Measurements from ENCODE around the gene P2RY11.

P2RY11 gene

DNA sequence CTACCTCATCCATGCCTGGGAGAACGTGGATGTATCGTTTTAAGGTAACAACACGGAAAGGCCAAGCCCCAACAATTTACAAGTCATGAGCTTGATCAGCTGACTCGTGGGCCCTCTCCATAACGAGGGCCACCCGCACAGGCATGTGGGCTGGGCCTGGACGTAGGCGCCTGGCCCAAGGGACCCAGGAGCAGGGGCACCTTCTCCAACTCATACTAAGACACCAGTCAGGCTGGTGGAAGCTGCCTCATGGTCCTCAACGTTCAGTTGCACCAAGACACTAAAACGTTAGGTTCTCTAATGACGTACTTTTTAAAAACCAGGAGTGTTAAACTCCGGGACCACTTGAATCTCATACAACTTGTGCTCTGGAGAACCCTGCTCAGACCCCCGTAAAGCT is 30.0 kb downstream of the P2RY11 start:
- no peak for DNase-seq (ENCODE audit: low read depth)

DNA sequence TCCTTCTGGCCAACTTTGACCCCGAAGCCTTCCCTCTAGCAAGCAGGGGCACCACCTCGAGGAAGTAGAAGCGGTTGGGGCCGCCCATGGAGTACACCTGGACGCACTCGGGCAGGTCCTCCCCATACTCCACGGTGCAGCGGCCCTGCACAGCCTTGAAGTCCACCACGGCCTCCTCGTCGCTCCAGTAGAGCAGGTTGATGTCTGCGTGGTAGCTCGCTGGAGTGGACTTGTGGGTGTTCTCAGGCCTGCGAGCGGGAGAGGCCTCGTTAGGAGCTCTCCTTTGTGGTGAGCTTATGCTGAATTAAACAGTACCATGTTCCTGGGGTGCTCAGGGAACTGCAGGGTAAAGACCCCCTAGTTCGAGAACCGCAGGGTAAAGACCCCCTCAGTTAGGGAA is 30.5 kb downstream of the P2RY11 start:
- no peak for DNase-seq (ENCODE audit: low read depth)

DNA sequence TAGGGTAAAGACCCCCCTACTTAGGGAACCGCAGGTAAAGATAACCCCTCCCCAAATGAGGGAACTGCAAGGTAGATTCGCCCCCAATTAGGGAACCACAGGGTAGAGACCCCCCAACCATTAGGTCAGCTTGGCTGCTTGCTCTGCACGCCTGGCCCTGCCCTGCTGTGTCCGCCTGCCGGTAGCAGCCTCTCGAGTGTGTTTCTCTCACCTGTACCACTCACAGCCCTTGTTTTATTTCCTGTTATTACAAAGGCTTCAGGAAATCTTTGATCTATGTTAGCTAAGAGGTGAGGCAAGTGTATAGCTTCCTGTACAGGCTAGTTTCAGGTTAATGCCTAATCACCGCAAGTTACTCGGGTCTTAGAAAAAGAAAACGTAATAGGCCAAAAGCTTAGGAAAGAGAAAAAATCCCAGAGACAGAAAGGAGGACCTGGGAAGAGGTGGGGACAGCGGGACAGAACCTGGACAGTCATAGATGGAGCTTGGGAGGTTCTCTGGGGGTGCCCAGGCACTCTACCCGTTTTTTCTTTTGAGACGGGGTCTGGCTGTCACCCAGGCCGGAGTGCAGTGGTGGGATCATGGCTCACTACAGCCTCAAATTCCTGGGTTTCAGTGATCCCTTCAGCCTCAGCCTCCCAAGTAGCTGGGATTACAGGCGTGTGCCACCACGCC is 31.3 kb downstream of the P2RY11 start:
- DNase-seq (ENCODE audit: low read depth), result peak; percentile 42

DNA sequence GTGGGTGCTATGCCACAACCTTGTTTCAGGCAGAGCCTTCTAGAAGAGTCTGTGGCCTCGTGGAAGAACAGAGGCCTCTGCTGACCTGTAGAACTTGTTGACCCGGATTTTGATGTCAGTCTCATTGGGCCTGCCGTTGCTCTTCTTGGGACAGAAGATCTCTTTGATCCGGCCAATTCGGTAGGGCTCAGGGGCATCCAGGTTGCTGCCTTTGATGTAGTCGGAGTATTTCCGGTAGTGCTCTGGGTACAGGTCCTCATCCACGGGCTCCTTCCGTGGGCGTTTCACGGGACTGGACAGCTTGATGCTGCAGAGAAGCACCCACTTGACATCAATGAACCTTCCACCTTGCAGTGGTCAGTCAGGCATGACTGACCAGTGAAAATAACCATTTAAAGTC is 32.2 kb downstream of the P2RY11 start:
- no peak for DNase-seq (ENCODE audit: low read depth)

DNA sequence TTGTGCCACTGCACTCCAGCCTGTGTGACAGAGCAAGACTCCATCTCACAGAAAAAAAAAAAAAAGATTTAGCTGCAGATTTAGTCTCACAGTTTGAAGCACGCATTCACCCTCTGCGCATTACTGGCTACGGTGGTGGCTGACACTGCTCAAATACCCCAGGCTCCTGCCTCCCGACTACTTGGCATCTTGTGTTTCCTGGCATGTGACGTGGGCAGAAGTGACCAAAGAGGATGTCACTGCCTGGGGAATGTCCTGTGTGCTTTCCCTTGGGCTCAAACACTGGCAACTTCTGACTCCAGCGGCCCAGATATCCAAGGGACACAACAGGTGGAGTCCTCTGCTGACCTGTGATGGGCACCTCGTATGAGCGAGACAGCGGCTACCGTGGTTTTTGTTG is 32.9 kb downstream of the P2RY11 start:
- DNase-seq (ENCODE audit: low read depth), result no peak

DNA sequence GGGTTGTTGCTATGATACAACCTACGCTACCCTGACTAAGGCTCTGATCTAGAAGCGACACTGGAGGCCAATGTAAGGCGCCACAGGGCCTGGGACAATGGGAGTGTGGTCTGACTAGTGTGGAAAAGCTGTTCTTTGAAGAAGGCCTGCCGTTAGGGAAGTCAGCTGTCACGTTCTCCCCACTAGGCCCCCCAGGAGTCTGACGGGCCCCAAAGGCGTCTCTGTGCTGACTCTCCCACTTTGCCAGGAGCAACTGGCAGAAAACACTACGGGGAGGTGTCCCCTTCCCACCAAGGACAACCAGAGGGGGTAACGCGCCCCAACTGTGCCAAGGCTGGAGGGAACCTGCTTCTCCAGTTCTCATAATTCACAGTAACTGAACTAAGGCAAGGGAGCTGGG is 33.5 kb downstream of the P2RY11 start:
- no peak for DNase-seq (ENCODE audit: low read depth)

DNA sequence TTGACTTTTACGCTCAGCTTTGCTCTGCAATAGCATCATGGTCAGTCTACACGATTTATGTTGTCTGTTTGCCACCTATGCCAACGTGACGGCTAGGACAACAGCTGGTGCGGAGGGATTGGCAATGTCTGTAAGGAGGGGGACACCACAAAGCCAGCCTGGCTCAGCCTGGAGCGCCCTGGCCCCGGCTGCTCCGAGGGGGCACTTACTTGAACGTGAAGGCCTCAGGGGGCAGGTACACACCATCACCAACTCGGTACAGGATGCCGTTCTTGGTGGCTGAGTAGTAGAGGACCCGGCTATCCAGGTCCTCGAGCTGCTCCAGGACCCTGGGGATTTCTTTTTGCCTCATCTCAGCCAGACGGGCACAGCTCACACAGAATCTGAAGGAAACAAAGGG is 34.6 kb downstream of the P2RY11 start:
- DNase-seq (ENCODE audit: low read depth), result no peak

DNA sequence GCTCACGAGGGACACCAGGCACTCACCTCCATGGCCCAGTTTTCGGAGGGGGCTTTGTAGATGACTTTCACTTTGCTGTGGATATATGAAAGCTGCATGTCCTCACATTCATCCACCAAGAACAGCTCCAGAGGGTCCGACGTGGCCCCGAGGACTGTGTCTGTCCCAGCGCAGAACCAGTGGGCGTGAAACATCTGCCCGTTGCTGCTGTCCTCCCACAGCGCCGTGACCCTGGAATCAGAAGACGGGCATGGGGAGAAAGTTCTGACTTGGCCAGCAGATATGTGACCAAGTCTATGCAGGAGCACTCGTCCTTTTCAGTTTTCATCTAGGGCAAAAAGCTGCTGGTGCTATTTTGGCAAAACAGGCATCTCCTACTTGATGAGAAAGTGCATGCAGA is 37.9 kb downstream of the P2RY11 start:
- DNase-seq (ENCODE audit: low read depth), result no peak

DNA sequence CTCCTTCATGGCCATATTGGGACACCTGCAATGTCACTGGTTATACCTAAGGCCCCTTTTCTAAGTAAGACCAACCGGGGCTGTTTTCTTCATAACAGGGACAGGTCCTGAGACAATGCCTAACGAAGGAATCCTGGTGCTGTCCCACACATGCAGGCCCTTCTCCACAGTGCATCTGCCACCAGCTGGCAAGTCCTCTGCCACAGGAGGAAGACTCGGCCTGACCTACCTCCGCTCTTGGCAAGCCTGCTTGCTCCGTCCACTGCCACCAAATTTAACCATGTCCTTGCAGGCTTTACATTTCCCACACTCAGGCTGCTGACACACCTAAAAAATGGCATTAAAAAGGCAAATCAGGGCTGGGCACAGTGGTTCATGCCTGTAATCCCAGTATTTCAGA is 40.0 kb downstream of the P2RY11 start:
- no peak for DNase-seq (ENCODE audit: low read depth)

DNA sequence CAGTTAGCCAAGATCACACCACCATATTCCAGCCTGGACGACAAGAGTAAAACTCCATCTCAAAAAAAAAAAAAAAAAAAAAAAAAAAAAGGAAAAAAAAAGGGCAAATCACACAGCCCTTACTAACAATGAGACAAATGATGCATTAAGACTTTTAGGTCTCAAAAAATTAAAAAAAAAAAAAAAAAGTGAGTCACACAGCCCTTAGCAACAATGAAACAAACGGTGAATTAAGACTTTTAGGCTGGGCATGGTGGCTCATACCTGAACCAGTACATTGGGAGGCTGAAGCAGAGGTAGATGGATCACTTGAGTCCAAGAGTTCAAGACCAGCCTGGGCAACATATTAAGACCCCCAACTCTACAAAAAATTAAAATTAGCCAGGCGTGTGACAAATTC is 40.6 kb downstream of the P2RY11 start:
- no peak for DNase-seq (ENCODE audit: low read depth)

DNA sequence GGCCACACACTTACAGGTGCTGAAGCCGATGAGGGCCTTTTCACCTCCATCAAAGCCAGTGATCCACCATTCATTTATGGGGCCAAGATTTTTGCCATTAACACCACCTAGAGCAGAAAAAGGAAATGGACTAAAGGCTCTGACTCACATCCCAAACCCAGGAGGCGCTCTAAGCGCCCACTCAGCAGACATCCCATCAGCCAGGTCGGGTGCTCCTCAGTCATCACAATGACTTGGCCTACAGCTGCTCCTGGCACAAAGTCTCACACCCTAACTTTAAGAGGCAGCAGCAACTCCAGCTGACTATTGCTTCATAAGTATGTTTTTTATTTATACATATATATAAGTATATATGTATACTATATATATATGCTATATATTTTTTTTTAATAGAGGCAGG is 44.3 kb downstream of the P2RY11 start:
- DNase-seq (ENCODE audit: low read depth), result no peak

DNA sequence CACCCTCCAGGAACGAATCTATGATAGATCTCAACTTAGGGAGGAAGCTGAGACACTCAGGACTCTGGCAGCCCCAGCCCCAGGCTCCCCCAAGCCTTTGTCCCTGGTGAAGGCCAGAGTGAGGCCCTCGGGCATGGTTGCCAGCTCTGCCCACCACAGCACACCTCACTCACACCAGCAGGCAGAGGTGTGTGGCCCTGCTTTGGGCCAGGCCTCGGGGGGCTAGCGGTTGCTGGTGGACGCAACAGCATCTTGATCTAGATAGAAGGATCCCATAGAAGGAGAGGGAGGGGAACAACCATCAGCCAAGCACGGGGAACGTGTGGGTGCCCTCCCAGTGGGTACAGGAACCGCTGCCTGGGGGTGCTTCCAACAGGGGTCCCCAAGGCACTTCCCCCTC is 46.6 kb downstream of the P2RY11 start:
- no peak for DNase-seq (ENCODE audit: low read depth)

DNA sequence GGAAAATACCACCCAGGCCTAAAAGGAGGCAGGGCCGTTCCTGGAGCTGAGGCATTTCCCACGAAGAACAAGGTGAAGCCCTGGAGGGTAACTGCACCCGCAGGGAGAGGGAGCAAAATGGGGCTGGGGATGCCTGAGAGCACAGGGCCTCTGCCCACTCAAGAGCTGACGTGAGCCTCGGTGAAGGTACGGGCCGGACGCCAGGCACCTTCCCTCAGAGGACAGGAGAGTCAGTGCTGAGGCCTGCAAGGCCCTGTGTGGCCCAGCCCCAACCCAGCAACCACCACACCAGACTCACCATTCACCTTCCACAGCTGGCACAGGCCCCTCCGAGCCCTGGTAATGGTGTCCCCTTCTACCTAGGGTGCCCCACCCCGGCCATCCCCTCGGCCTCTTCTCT is 47.0 kb downstream of the P2RY11 start:
- no peak for DNase-seq (ENCODE audit: low read depth)

DNA sequence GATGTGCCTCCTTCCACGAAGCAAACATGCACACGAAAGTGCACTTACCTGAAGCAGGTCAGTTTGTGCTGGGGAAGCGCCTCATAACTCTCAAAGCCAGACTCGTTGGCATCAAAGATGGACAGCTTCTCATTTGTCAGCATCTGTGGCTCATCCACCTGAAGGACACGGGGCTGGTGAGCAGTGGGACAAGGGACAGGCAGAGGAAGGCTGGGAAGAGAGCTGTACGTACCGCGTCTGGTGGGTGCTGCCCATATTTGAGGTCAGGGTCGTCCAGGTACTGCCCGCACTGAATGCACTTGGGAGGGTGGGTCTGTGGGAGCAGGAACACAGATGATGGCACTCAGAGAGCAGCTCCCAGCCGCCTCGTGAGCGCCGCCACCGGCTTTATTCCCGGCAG is 48.1 kb downstream of the P2RY11 start:
- DNase-seq (ENCODE audit: low read depth), result no peak

DNA sequence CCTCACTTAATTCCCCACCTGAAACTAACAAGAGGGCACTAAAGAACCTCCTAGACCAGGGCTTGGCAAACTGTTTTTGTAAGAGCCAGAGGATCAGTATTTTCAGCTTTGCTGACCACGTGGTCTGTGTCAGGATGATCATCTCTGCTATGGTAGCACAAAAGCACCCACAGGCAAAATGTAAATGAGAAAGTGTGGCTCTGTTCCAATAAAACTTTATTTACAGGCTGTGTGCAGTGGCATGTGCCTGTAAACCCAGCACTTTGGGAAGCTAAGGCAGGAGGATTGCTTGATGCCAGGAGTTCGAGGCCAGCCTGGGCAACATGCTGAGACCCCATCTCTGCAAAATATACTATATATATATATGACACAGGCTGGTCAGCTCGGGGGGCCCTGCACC is 52.0 kb downstream of the P2RY11 start:
- no peak for DNase-seq (ENCODE audit: low read depth)

Measured in activated T-helper 1 cell treated with Interleukin-2 at 50 U/mL for 16 hours (primary cell).